Calu3 (cell line): ENCODE results near the gene AIPL1. TPM values are rescaled to one million over a fixed set of nuclear protein-coding genes. Genes with fewer than 3 reads are reported as not detected.

Source experiments
- BruUV-seq: library from RNA; stranded (reverse); fragments of 400-500 nt; replicated peaks from 2 replicates; lab custom pipeline; 2021; lab: Mats Ljungman, UMichigan
- CTCF ChIA-PET: fragments of 300-600 bp; sonication (Branson Sonifier 250); formaldehyde crosslinking; loops from one replicate; lab custom pipeline; 2022; ENCODE audit warnings: antibody characterized with exemption; lab: Charles Lee
- DNase-seq: peaks from one replicate; pipeline ENCODE4 v3.0.0; 2022
- H3K27ac Mint-ChIP-seq: one replicate; pipeline ENCODE4 v1.8.0; 2022; ENCODE audit warnings: mixed read lengths; ENCODE audit not compliant: unreplicated experiment
- H3K27me3 Mint-ChIP-seq: one replicate; pipeline ENCODE4 v1.8.0; 2022; ENCODE audit warnings: mixed read lengths; ENCODE audit not compliant: unreplicated experiment
- H3K36me3 Mint-ChIP-seq: one replicate; pipeline ENCODE4 v1.8.0; 2022; ENCODE audit warnings: mild to moderate bottlenecking, moderate library complexity, mixed read lengths; ENCODE audit not compliant: insufficient read depth, unreplicated experiment
- H3K4me1 Mint-ChIP-seq: one replicate; pipeline ENCODE4 v1.8.0; 2022; ENCODE audit warnings: mild to moderate bottlenecking, low read depth, mixed read lengths; ENCODE audit not compliant: unreplicated experiment
- H3K4me3 Mint-ChIP-seq: one replicate; pipeline ENCODE4 v1.8.0; 2022; ENCODE audit warnings: mild to moderate bottlenecking, low read depth, moderate library complexity, mixed read lengths; ENCODE audit not compliant: unreplicated experiment
- H3K9me3 Mint-ChIP-seq: one replicate; pipeline ENCODE4 v1.8.0; 2022; ENCODE audit warnings: low read depth, mixed read lengths; ENCODE audit not compliant: unreplicated experiment
- CTCF ChIP-seq: fragments of 200-600 bp; IDR thresholded peaks from one replicate; pipeline ENCODE4 v1.8.0; 2022; ENCODE audit warnings: antibody characterized with exemption; ENCODE audit not compliant: unreplicated experiment
- intact Hi-C: fragments of 100-400 bp; cut with micrococcal nuclease; formaldehyde crosslinking; loops from one replicate; pipeline ENCODE4 v1.10.0; 2022; ENCODE audit not compliant: unreplicated experiment
- total RNA-seq: library from RNA; stranded (reverse); gene quantifications from 2 replicates; pipeline ENCODE4 v1.2.3, GENCODE V29; 2022

Gene AIPL1
- total RNA-seq, 1 experiment from 2014 or later, result not detected

DNA sequence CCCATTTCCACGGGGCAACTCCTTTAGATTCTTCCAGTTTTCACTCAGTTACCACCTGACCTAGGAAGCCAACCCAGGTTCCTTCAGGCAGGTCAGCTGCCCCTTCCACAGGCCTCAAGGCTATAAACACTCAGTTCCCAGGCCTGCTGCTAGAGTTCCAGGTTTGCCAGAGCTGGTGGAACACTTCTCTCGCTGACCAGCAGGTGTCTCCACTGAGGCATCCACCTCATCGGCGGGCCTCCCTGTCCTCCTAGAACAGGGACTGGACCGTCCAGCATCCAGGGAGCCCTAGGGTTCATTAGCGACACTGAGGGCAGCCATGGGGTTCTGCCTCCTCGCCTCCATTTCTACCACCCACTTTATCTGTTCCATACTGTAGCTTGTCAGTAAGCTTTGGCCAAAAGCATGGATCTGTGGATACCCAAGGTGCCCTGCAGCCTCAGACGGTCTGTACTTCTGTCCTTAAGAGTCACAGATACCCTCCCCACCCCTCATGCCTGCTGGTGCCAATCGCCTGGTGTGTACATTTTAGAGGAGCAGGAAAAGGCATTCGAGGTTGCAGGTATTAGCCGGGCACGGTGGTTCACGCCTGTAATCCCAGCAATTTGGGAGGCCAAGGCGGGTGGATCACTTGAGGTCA is 38.3 kb upstream of the AIPL1 start:
- DNase-seq, result peak; percentile 79
- intact Hi-C loops, result loop anchor here (5.0 to 10.0 kb wide), 3 partner anchors 79 to 174 kb away; no protein-coding TSS in a partner anchor
- H3K4me3 Mint-ChIP-seq, result no peak overlapping the region
- H3K27ac Mint-ChIP-seq, result peak overlapping the region; percentile 71
- peaks cover 16% of the 10 kb centered on the region for H3K4me1 Mint-ChIP-seq
- peaks cover 13% of the 10 kb centered on the region for H3K36me3 Mint-ChIP-seq
- no peaks in the 10 kb centered on the region for H3K27me3 Mint-ChIP-seq
- peak; percentile 70 for TF ChIP-seq CTCF
- no peaks in the 10 kb centered on the region for H3K9me3 Mint-ChIP-seq
- BruUV-seq, result no TSS peak
- CTCF ChIA-PET, result interaction anchor here (1.1 to 1.4 kb wide), 5 partner anchors 29 to 175 kb away, joined by 3 to 7 read pairs (median 3); partner anchors contain the start of gene KIAA0753

GRCh38 chr17:6472517-6472916 is 37.6 kb upstream of the AIPL1 start:
- Mint-ChIP-seq H3K27ac (no peak overlapping the region), H3K36me3 (peaks cover 8% of the 10 kb centered on the region), H3K27me3 (no peaks in the 10 kb centered on the region), H3K4me3 (no peak overlapping the region), H3K9me3 (no peaks in the 10 kb centered on the region), H3K4me1 (peaks cover 16% of the 10 kb centered on the region)
- TF ChIP-seq CTCF, result no peak
- no peak for DNase-seq
- intact Hi-C loops, result loop anchor here (5.0 to 10.0 kb wide), 3 partner anchors 80 to 175 kb away; no protein-coding TSS in a partner anchor
- no TSS peak for BruUV-seq
- CTCF ChIA-PET, result interaction anchor here (1.1 to 1.4 kb wide), 4 partner anchors 29 to 176 kb away, joined by 3 to 7 read pairs (median 3); no protein-coding TSS in a partner anchor

- H3K4me3 Mint-ChIP-seq, result no peak overlapping the region
- peaks cover 7% of the 10 kb centered on the region for H3K36me3 Mint-ChIP-seq
- no peak overlapping the region for H3K27ac Mint-ChIP-seq
- no peak for DNase-seq
- no peaks in the 10 kb centered on the region for H3K27me3 Mint-ChIP-seq
- CTCF ChIA-PET, result no interaction called here
- peaks cover 16% of the 10 kb centered on the region for H3K4me1 Mint-ChIP-seq
- TF ChIP-seq CTCF, result no peak
- BruUV-seq, result no TSS peak
- intact Hi-C loops, result loop anchor here (5.0 to 10.0 kb wide), 3 partner anchors 81 to 176 kb away; no protein-coding TSS in a partner anchor
- H3K9me3 Mint-ChIP-seq, result no peaks in the 10 kb centered on the region
Measured at GRCh38 chr17:6471531-6472465, 36.9 kb upstream of the AIPL1 start.

DNA sequence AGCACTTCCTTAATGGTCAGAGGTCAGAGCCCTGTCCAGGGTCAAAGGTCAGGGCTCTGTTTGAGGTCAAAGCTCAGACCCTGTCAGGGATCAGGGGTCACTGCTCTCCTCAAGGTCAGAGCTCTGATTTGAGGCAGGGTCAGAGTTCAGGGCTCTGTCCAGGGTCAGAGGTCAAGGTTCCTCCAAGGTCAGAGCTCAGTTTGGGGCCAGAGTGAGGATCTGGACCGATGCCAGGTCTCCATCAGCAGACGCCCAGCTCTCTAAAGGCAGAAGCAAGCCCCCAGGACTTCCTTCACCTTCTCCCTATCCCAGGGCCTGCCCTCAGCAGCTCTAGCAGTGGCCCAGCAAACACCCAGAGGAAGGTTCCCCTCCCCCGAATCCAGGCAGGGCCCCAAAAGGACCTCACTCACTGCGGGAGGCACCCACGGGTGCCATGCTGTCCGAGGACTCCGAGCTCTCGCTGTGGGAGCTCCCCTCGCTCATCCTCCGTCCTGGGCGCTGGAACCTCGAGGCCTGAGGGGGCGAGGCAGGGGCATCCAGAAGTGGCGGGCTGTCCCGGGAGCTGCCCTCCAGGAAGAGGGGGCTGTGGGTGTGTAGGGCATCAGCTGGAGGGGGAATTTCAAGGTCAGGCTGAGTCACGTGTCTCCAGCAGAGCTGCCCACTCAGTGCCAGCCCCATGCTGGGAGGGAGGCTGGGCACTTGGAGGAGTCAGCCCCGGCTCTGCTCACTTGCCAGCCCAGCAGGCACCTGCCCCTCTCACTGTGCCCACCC is 36.0 kb upstream of the AIPL1 start:
- H3K4me1 Mint-ChIP-seq, result peaks cover 16% of the 10 kb centered on the region
- DNase-seq, result no peak
- CTCF ChIA-PET, result interaction anchor here (0.6 kb wide), 1 partner anchor 125 kb away, joined by 6 read pairs; no protein-coding TSS in a partner anchor
- no peak overlapping the region for H3K27ac Mint-ChIP-seq
- no peak for TF ChIP-seq CTCF
- peaks cover 7% of the 10 kb centered on the region for H3K36me3 Mint-ChIP-seq
- no peak overlapping the region for H3K4me3 Mint-ChIP-seq
- H3K9me3 Mint-ChIP-seq, result no peaks in the 10 kb centered on the region
- no peaks in the 10 kb centered on the region for H3K27me3 Mint-ChIP-seq
- no TSS peak for BruUV-seq
- intact Hi-C loops, result loop anchor here (5.0 to 10.0 kb wide), 3 partner anchors 81 to 176 kb away; no protein-coding TSS in a partner anchor
